Fibroblast of villous mesenchyme (primary cell): Measurements from ENCODE around the gene DRD4. TPM values are rescaled to one million over a fixed set of nuclear protein-coding genes. Genes with fewer than 3 reads are reported as not detected.

Source experiments
- DNase-seq: peaks from one replicate; pipeline ENCODE4 v3.0.0-alpha.2; 2010; ENCODE audit warnings: low read depth
- H3K4me3 ChIP-seq: 2 replicates; pipeline ENCODE4 v1.5.1; 2011; ENCODE audit warnings: low read depth, mild to moderate bottlenecking, low read length
- total RNA-seq: library from RNA; depleted of rRNA; stranded (reverse); fragments of >200 nt; gene quantifications from 2 replicates; pipeline ENCODE4 v1.2.3, GENCODE V29; 2012
- TF ChIP-seq, protein P1 (sequence below): IDR thresholded peaks from 2 replicates; pipeline ENCODE4 v1.5.1; 2012; ENCODE audit warnings: low read depth, mild to moderate bottlenecking, low read length; ENCODE audit not compliant: insufficient read depth

DRD4 gene
- total RNA-seq, 1 donor: not detected

DNA sequence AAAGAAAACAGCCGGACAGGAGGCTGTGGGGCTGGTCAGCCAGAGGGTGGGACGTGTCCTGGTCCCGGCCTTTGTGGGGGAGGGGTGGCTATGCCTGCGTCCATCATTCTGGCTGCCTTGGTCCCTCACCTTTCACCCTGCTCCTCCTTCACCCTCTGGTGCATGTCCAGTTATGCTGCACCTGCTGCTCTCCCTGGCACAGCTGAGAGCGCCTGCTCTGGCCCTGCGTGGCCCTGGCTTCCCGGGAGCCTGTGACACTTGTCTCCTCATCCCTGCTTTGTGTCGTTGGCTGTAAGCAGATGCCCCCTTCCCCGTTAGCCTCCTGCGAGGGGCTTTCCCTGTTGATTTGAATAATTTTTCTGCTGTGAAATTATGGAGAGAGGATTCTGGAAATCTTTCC lies 44.2 kb upstream of the DRD4 start:
- TF ChIP-seq, protein P1, sequence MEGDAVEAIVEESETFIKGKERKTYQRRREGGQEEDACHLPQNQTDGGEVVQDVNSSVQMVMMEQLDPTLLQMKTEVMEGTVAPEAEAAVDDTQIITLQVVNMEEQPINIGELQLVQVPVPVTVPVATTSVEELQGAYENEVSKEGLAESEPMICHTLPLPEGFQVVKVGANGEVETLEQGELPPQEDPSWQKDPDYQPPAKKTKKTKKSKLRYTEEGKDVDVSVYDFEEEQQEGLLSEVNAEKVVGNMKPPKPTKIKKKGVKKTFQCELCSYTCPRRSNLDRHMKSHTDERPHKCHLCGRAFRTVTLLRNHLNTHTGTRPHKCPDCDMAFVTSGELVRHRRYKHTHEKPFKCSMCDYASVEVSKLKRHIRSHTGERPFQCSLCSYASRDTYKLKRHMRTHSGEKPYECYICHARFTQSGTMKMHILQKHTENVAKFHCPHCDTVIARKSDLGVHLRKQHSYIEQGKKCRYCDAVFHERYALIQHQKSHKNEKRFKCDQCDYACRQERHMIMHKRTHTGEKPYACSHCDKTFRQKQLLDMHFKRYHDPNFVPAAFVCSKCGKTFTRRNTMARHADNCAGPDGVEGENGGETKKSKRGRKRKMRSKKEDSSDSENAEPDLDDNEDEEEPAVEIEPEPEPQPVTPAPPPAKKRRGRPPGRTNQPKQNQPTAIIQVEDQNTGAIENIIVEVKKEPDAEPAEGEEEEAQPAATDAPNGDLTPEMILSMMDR: no peak
- H3K4me3 ChIP-seq: no peak overlapping the region
- DNase-seq: no peak

DNA sequence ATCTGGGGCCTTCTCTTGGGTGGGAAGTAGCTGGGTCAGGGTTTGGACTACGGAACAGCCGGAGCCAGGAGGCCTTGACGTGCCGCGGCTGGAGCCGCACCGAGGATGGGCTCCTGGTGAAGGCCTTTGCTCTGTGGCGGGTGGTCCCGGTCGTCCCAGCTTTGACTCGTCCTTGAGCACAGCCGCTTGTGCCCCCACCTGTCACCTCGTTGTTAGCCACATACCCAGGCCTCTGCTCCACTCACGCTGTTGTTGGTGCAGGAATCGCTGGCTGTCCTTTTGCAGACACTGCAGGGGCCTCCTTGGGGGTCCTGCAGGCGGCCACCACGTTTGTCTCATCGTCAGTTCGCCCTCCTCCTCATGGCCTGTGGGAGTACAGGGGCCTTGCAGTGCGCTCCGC lies 43.7 kb upstream of the DRD4 start:
- no peak for DNase-seq

DNA sequence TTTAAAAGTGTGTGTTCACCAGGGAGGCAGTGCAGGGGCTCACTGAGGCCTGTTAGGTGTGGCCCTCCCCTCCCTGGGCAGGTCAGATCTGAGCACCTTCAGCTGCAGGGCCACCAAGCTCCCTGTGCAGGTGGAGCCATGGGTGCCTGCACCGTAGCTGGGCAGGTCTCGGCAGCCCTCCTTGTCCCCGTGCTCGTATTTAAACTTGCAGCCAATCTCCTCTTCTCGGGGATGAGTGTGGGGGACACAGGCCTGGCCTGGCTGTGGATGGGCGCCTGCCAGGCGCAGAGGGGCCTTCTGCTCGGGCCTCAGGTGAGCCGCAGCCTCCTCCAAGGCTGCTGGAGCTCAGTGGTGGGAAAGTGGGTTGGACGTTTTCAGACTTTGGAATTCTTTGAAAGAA lies 41.7 kb upstream of the DRD4 start:
- TF ChIP-seq, protein P1: no peak
- no peak overlapping the region for H3K4me3 ChIP-seq
- no peak for DNase-seq

More for the DNA sequence above, 43.7 kb upstream of the DRD4 start:
- TF ChIP-seq, protein P1: no peak
- no peak overlapping the region for H3K4me3 ChIP-seq

DNA sequence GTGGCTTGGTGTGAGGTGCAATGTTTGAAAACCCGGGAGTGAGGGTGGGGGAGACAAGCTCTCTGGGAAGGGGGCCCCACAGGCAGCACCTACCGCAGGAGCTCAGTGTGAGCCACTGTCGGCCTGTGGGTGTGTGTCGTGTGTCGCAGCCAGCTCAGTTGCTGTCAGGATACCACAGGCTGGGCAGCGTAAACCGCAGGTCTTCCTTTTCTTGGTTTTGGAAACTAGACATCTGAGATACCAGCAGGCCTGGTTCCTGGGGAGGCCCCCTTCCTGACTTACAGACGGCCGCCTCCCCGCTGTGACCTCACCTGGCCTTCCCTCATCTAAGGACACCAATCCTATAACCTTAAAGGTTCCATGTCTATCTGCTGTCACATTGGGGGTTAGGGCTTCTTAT lies 40.7 kb upstream of the DRD4 start:
- no peak for DNase-seq
- no peak overlapping the region for H3K4me3 ChIP-seq
- TF ChIP-seq, protein P1: no peak

DNA sequence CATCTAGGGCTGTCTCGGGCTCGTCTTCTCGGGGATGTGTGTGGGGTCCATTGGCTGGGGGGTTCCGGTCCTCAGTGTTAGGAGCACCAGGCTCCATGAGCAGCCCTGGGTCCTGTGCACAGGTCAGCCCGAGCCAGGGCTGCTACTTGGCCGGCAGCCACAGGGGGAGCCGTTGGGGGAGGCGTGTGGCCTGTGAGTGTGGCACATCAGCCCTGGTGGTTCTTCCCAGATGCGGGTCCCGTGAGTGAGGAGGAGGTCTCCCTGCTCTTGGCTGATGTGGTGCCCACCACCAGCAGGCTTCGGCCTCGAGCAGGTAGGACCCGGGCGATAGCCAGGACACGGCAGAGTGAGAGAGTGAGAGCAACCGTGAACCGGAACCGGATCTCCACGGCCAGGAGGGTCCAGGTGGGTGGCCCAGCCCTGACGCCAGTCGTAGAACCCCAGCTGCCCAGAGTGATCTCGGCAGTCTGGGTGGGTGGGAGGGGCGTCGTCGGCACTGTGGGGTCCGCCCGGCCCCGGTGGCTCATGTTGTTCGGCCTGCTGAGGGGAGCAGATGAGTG lies 39.8 kb upstream of the DRD4 start:
- no peak overlapping the region for H3K4me3 ChIP-seq
- no peak for DNase-seq
- TF ChIP-seq, protein P1: no peak

DNA sequence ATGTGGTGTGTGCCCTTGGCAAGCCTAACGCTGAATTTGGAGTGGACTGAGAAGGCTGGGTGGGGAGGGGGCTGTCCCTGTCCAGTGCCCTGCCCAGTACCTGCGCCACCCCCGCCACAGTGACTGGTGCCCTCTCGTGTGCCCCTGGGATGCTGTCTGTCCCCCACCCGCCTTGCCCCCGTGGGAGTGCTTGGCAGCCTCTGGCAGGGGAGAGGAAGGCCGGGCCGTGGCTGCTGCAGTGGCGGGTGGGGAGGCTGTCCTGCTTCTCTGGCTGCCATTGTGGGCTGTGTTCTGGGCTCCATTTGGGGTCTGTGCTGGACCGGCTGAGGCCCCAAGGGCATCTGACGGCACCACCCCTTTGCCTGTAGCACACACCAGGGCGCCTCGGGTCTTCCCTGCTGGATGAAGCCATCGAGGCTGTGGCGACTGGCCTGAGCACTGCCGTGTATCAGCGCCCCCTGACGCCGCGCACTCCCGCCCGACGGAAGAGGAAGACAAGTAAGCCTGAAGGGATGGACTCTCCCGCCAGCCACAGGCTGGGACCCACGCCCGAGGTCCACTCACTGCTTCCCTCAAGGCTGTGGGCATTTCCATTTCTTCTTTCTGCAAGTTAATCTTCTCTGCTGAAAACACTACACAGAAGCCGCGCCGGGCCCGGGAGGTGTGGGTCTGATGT lies 38.9 kb upstream of the DRD4 start:
- no peak for DNase-seq
- TF ChIP-seq, protein P1: no peak
- no peak overlapping the region for H3K4me3 ChIP-seq

DNA sequence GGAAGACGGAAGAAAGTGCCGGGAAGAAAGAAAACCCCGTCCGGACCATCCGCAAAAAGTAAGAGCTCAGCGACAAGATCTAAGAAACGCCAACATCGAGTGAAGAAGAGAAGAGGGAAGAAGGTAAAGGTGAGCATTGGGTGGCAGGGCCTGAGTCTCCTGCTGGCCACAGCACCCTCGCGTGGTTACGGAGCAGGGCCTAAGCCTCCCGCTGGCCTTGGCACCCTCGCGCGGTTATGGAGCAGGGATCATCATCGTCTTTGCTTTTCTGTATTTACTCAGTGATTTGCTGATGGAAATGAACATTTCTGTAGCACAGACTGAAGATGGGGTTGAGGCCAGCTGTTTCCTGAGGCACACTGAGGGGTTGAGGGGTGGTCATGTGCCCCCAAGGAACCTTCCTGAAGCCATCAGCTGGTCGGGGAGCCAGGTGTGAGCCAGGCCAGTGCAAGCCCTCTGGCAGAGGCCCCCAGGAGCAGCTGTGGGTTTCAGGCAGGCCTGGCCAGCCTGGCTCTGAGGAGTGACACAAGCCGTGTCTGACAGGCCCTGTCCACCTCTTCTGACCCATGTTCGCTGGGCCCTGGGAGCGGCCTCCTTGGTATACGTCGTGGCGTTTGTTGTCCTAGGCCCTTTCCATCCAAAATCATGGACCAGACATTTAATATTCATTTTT lies 35.4 kb upstream of the DRD4 start:
- TF ChIP-seq, protein P1: no peak
- DNase-seq: no peak
- H3K4me3 ChIP-seq: no peak overlapping the region
